Measurements from ENCODE around the gene ATXN1.

- no peak for TF ChIP-seq EZH2phosphoT487 (IDR thresholded peaks at IDR 0.05; ENCODE audit: borderline replicate concordance, low read length)
- TF ChIP-seq CTCF (IDR thresholded peaks at IDR 0.05; ENCODE audit: low read depth, low read length, poor library complexity, severe bottlenecking): no peak
Measured at GRCh38 chr6:16370943-16371342, 390.3 kb downstream of the ATXN1 start.
